ENCODE data around the gene ATP5PD. TPM values are rescaled to one million over a fixed set of nuclear protein-coding genes. Genes with fewer than 3 reads are reported as not detected.

Gene ATP5PD
- total and polyA plus RNA-seq, 2 of the 13 experiments (the other 11 are each of a cell fraction or from before 2014, with no cell fraction given): 158 to 428 TPM

- no peak for TF ChIP-seq KIAA2018 (CRISPR knock-in tag; IDR thresholded peaks at IDR 0.05; ENCODE audit: borderline replicate concordance)
- TF ChIP-seq HOXD1 (CRISPR knock-in tag; IDR thresholded peaks at IDR 0.05): no peak; the same call in 1 of the 2 replicates
- TF ChIP-seq ZBED4 (CRISPR knock-in tag; IDR thresholded peaks at IDR 0.05; ENCODE audit: borderline replicate concordance): no peak
- TF ChIP-seq TSC22D2 (CRISPR knock-in tag; IDR thresholded peaks at IDR 0.05; ENCODE audit: borderline replicate concordance): no peak
- TF ChIP-seq SATB2 (CRISPR knock-in tag; IDR thresholded peaks at IDR 0.05): no peak
- TF ChIP-seq XRCC5 (optimal IDR thresholded peaks at IDR 0.05; ENCODE audit: low read length): no peak
- TF ChIP-seq GPN1 (CRISPR knock-in tag; IDR thresholded peaks at IDR 0.05; ENCODE audit: borderline replicate concordance): no peak
- TF ChIP-seq ZNF713 (CRISPR knock-in tag; IDR thresholded peaks at IDR 0.05): no peak
- no peak for TF ChIP-seq ZFP62 (CRISPR knock-in tag; IDR thresholded peaks at IDR 0.05)
- TF ChIP-seq CC2D1A (CRISPR knock-in tag; IDR thresholded peaks at IDR 0.05): no peak
- TF ChIP-seq SIX1 (CRISPR knock-in tag; IDR thresholded peaks at IDR 0.05; ENCODE audit: borderline replicate concordance): no peak
- no peak for TF ChIP-seq ZNF646 (CRISPR knock-in tag; IDR thresholded peaks at IDR 0.05)
These were observed 30.3 kb upstream of the ATP5PD start (continued) for GRCh38 chr17:75077072-75077495.
